ENCODE results near the gene LILRB2.
"Not testable (repeated sequence)": the region's sequence is repeated elsewhere in the genome, so short reads cannot be mapped to it uniquely, and the experiment has no call there.

The LILRB2 gene

GRCh38 chr19:54305141-54305540 is 24.2 kb upstream of the LILRB2 start:
- DNase-seq (ENCODE audit: low spot score): no peak

GRCh38 chr19:54302257-54302656 is 21.3 kb upstream of the LILRB2 start:
- peak; percentile 15 for DNase-seq (ENCODE audit: low spot score)

GRCh38 chr19:54299515-54299914 is 18.6 kb upstream of the LILRB2 start:
- DNase-seq (ENCODE audit: low spot score): no peak

- DNase-seq (ENCODE audit: low spot score): no peak
Measured at GRCh38 chr19:54299126-54299498, 18.2 kb upstream of the LILRB2 start.

- no peak for DNase-seq (ENCODE audit: low spot score)
Measured at GRCh38 chr19:54298357-54299125, 17.6 kb upstream of the LILRB2 start.

GRCh38 chr19:54297759-54298305 is 16.9 kb upstream of the LILRB2 start:
- DNase-seq (ENCODE audit: low spot score): no peak

- DNase-seq (ENCODE audit: low spot score): no peak
Measured at GRCh38 chr19:54294539-54294938, 13.6 kb upstream of the LILRB2 start.

GRCh38 chr19:54289160-54289559 is 8.2 kb upstream of the LILRB2 start:
- DNase-seq (ENCODE audit: low spot score): not testable (repeated sequence)

- no peak for DNase-seq (ENCODE audit: low spot score)
Measured at GRCh38 chr19:54287456-54287855, 6.5 kb upstream of the LILRB2 start.

- not testable (repeated sequence) for DNase-seq (ENCODE audit: low spot score)
Measured at GRCh38 chr19:54286283-54286682, 5.4 kb upstream of the LILRB2 start.

GRCh38 chr19:54285427-54286056 is 4.6 kb upstream of the LILRB2 start:
- not testable (repeated sequence) for DNase-seq (ENCODE audit: low spot score)

- DNase-seq (ENCODE audit: low spot score): no peak
Measured at GRCh38 chr19:54282686-54283470, 2.0 kb upstream of the LILRB2 start.

- not testable (repeated sequence) for DNase-seq (ENCODE audit: low spot score)
Measured at GRCh38 chr19:54281729-54282075, 792 bp upstream of the LILRB2 start.

GRCh38 chr19:54280441-54280840 is 469 bp downstream of the LILRB2 start:
- not testable (repeated sequence) for DNase-seq (ENCODE audit: low spot score)

- not testable (repeated sequence) for DNase-seq (ENCODE audit: low spot score)
Measured at GRCh38 chr19:54280025-54280424, 885 bp downstream of the LILRB2 start.

GRCh38 chr19:54279406-54279962 is 1.4 kb downstream of the LILRB2 start:
- DNase-seq (ENCODE audit: low spot score): no peak

- not testable (repeated sequence) for DNase-seq (ENCODE audit: low spot score)
Measured at GRCh38 chr19:54278571-54279195, 2.2 kb downstream of the LILRB2 start.

- not testable (repeated sequence) for DNase-seq (ENCODE audit: low spot score)
Measured at GRCh38 chr19:54278056-54278455, 2.9 kb downstream of the LILRB2 start.

- DNase-seq (ENCODE audit: low spot score): not testable (repeated sequence)
Measured at GRCh38 chr19:54277111-54277615, 3.7 kb downstream of the LILRB2 start.

- no peak for DNase-seq (ENCODE audit: low spot score)
Measured at GRCh38 chr19:54275951-54276350, 5.0 kb downstream of the LILRB2 start.

- not testable (repeated sequence) for DNase-seq (ENCODE audit: low spot score)
Measured at GRCh38 chr19:54274516-54274915, 6.4 kb downstream of the LILRB2 start.

GRCh38 chr19:54273821-54274220 is 7.1 kb downstream of the LILRB2 start:
- DNase-seq (ENCODE audit: low spot score): no peak

All from putamen (tissue), 1 donor.